ENCODE data around the gene LOXL1. TPM values are rescaled to one million over a fixed set of nuclear protein-coding genes. Genes with fewer than 3 reads are reported as not detected.

Gene LOXL1
- total and polyA plus RNA-seq, 4 experiments from 2014 or later = 1.6 to 13.1 (median 4.2) TPM

GRCh38 chr15:73908030-73908821 lies 18.0 kb upstream of the LOXL1 start:
- peak overlapping the region in 3 of 7 donors; percentile 63 to 85 (median 77) for H3K27ac Mint-ChIP-seq
- Histone ChIP-seq H3K36me3 (ENCODE audit: insufficient read depth, low read length) (no peaks in the 10 kb centered on the region), H3K4me3 (ENCODE audit: low read length in 2 of 2) (no peak overlapping the region), H3K4me1 (ENCODE audit: insufficient read depth, low read length) (no peaks in the 10 kb centered on the region), H3K9me3 (ENCODE audit: control insufficient read depth in 1 of 2, low read length in 2 of 2) (no peaks in the 10 kb centered on the region), H3K27ac (ENCODE audit: low read depth, low read length) (no peak overlapping the region), H3K27me3 (ENCODE audit: insufficient read depth, low read length) (no peaks in the 10 kb centered on the region)
- ChIA-PET CTCF (ENCODE audit: partially characterized antibody) (interaction anchor here (0.8 to 7.8 kb wide), 17 partner anchors 9 to 65 kb away, joined by 3 to 85 read pairs (median 4); partner anchors contain the start of genes LOXL1 and TBC1D21), POLR2A (ENCODE audit: partially characterized antibody) (interaction anchor here (1.1 to 1.9 kb wide), 2 partner anchors 12 to 20 kb away, joined by 4 to 7 read pairs; no protein-coding TSS in a partner anchor)
- no peaks in the 10 kb centered on the region for H3K9me3 Mint-ChIP-seq
- H3K27me3 Mint-ChIP-seq = no peaks in the 10 kb centered on the region
- peak; percentile 57 to 67 (median 62) for DNase-seq
- peaks cover 0 to 8% (median 3%) of the 10 kb centered on the region in 4 donors for H3K4me1 Mint-ChIP-seq
- H3K4me3 Mint-ChIP-seq = no peak overlapping the region
- H3K36me3 Mint-ChIP-seq = peaks cover 6 to 23% of the 10 kb centered on the region in 2 donors
- intact Hi-C loops (cut with micrococcal nuclease) = loop anchor here (1.0 kb wide), 1 partner anchor 34 kb away; no protein-coding TSS in a partner anchor

GRCh38 chr15:73908822-73909122 lies 17.5 kb upstream of the LOXL1 start:
- no peak for DNase-seq
- CTCF ChIA-PET (ENCODE audit: partially characterized antibody) = interaction anchor here (0.8 to 7.8 kb wide), 11 partner anchors 12 to 58 kb away, joined by 3 to 85 read pairs (median 3); partner anchors contain the start of gene TBC1D21
- intact Hi-C loops (cut with micrococcal nuclease) = loop anchor here (1.0 kb wide), 1 partner anchor 34 kb away; no protein-coding TSS in a partner anchor
- H3K36me3 ChIP-seq (ENCODE audit: insufficient read depth, low read length) = no peaks in the 10 kb centered on the region
- Mint-ChIP-seq H3K4me1 (peaks cover 4 to 13% (median 5%) of the 10 kb centered on the region in 4 donors), H3K27ac (no peak overlapping the region), H3K9me3 (no peaks in the 10 kb centered on the region), H3K36me3 (peaks cover 6 to 23% of the 10 kb centered on the region in 2 donors), H3K4me3 (no peak overlapping the region), H3K27me3 (no peaks in the 10 kb centered on the region)
- POLR2A ChIA-PET (ENCODE audit: partially characterized antibody) = interaction anchor here (1.1 to 1.9 kb wide), 2 partner anchors 11 to 19 kb away, joined by 4 to 7 read pairs; no protein-coding TSS in a partner anchor
- no peak overlapping the region for H3K4me3 ChIP-seq (ENCODE audit: low read length in 2 of 2)
- H3K4me1 ChIP-seq (ENCODE audit: insufficient read depth, low read length) = no peaks in the 10 kb centered on the region
- H3K27me3 ChIP-seq (ENCODE audit: insufficient read depth, low read length) = no peaks in the 10 kb centered on the region
- H3K9me3 ChIP-seq (ENCODE audit: control insufficient read depth in 1 of 2, low read length in 2 of 2) = no peaks in the 10 kb centered on the region
- H3K27ac ChIP-seq (ENCODE audit: low read depth, low read length) = no peak overlapping the region

- Mint-ChIP-seq H3K9me3 (no peaks in the 10 kb centered on the region), H3K27ac (no peak overlapping the region), H3K27me3 (peaks cover 0 to 2% of the 10 kb centered on the region in 2 donors), H3K36me3 (peaks cover 6 to 23% of the 10 kb centered on the region in 2 donors), H3K4me1 (peaks cover 6 to 21% (median 12%) of the 10 kb centered on the region in 4 donors), H3K4me3 (no peak overlapping the region)
- H3K9me3 ChIP-seq (ENCODE audit: control insufficient read depth in 1 of 2, low read length in 2 of 2) = no peaks in the 10 kb centered on the region
- no peaks in the 10 kb centered on the region for H3K27me3 ChIP-seq (ENCODE audit: insufficient read depth, low read length)
- no peak overlapping the region for H3K27ac ChIP-seq (ENCODE audit: low read depth, low read length)
- CTCF ChIA-PET (ENCODE audit: partially characterized antibody) = interaction anchor here (1.2 to 7.8 kb wide), 8 partner anchors 13 to 57 kb away, joined by 3 to 85 read pairs (median 4); partner anchors contain the start of gene TBC1D21
- no peak overlapping the region for H3K4me3 ChIP-seq (ENCODE audit: low read length in 2 of 2)
- H3K4me1 ChIP-seq (ENCODE audit: insufficient read depth, low read length) = peaks cover 6% of the 10 kb centered on the region
- POLR2A ChIA-PET (ENCODE audit: partially characterized antibody) = interaction anchor here (1.9 kb wide), 1 partner anchor 18 kb away, joined by 7 read pairs; no protein-coding TSS in a partner anchor
- intact Hi-C loops (cut with micrococcal nuclease) = no loop called here
- H3K36me3 ChIP-seq (ENCODE audit: insufficient read depth, low read length) = no peaks in the 10 kb centered on the region
- no peak for DNase-seq
Observed at GRCh38 chr15:73909651-73910050, 16.6 kb upstream of the LOXL1 start.

- H3K9me3 ChIP-seq (ENCODE audit: control insufficient read depth in 1 of 2, low read length in 2 of 2) = no peaks in the 10 kb centered on the region
- POLR2A ChIA-PET (ENCODE audit: partially characterized antibody) = no interaction called here
Observed at GRCh38 chr15:73910522-73911303, 15.5 kb upstream of the LOXL1 start.

GRCh38 chr15:73912030-73912596 lies 14.1 kb upstream of the LOXL1 start:
- Histone ChIP-seq H3K9me3 (ENCODE audit: control insufficient read depth in 1 of 2, low read length in 2 of 2) (no peaks in the 10 kb centered on the region), H3K36me3 (ENCODE audit: insufficient read depth, low read length) (no peaks in the 10 kb centered on the region), H3K27me3 (ENCODE audit: insufficient read depth, low read length) (no peaks in the 10 kb centered on the region), H3K27ac (ENCODE audit: low read depth, low read length) (no peak overlapping the region), H3K4me3 (ENCODE audit: low read length in 2 of 2) (no peak overlapping the region), H3K4me1 (ENCODE audit: insufficient read depth, low read length) (peaks cover 6% of the 10 kb centered on the region)
- ChIA-PET POLR2A (ENCODE audit: partially characterized antibody) (no interaction called here), CTCF (ENCODE audit: partially characterized antibody) (interaction anchor here (1.3 to 7.8 kb wide), 2 partner anchors 16 to 40 kb away, joined by 6 to 85 read pairs; partner anchors contain the start of gene TBC1D21)
- Mint-ChIP-seq H3K9me3 (peaks cover 0 to 4% (median 0%) of the 10 kb centered on the region in 8 donors), H3K4me3 (no peak overlapping the region), H3K36me3 (peaks cover 5 to 24% of the 10 kb centered on the region in 2 donors), H3K27me3 (peaks cover 0 to 2% of the 10 kb centered on the region in 2 donors), H3K4me1 (peaks cover 6 to 26% (median 12%) of the 10 kb centered on the region in 4 donors), H3K27ac (peak overlapping the region in 1 of 7 donors; percentile 83)
- intact Hi-C loops (cut with micrococcal nuclease) = no loop called here
- no peak for DNase-seq

More at GRCh38 chr15:73910522-73911303, 15.5 kb upstream of the LOXL1 start:
- CTCF ChIA-PET (ENCODE audit: partially characterized antibody) = interaction anchor here (1.0 to 7.8 kb wide), 6 partner anchors 13 to 62 kb away, joined by 3 to 85 read pairs (median 7); partner anchors contain the start of gene TBC1D21
- Mint-ChIP-seq H3K4me1 (peaks cover 6 to 26% (median 12%) of the 10 kb centered on the region in 4 donors), H3K27me3 (peaks cover 0 to 2% of the 10 kb centered on the region in 2 donors), H3K9me3 (no peaks in the 10 kb centered on the region), H3K27ac (peak overlapping the region in 1 of 7 donors; percentile 5), H3K36me3 (peaks cover 8 to 23% of the 10 kb centered on the region in 2 donors), H3K4me3 (peak overlapping the region in 1 of 8 donors; percentile 43)
- Histone ChIP-seq H3K4me3 (ENCODE audit: low read length in 2 of 2) (no peak overlapping the region), H3K27ac (ENCODE audit: low read depth, low read length) (no peak overlapping the region), H3K4me1 (ENCODE audit: insufficient read depth, low read length) (peaks cover 6% of the 10 kb centered on the region), H3K27me3 (ENCODE audit: insufficient read depth, low read length) (no peaks in the 10 kb centered on the region), H3K36me3 (ENCODE audit: insufficient read depth, low read length) (no peaks in the 10 kb centered on the region)
- no peak for DNase-seq
- intact Hi-C loops (cut with micrococcal nuclease) = no loop called here

- peaks cover 21 to 34% of the 10 kb centered on the region in 2 donors for H3K36me3 Mint-ChIP-seq
- DNase-seq = no peak
- intact Hi-C loops (cut with micrococcal nuclease) = no loop called here
- no peak overlapping the region for H3K4me3 ChIP-seq (ENCODE audit: low read length in 2 of 2)
- ChIA-PET CTCF (ENCODE audit: partially characterized antibody) (interaction anchor here (1.6 to 3.3 kb wide), 4 partner anchors 8 to 40 kb away, joined by 4 to 18 read pairs (median 8); partner anchors contain the start of gene TBC1D21), POLR2A (ENCODE audit: partially characterized antibody) (interaction anchor here (1.1 kb wide), 1 partner anchor 10 kb away, joined by 3 read pairs; no protein-coding TSS in a partner anchor)
- H3K27me3 ChIP-seq (ENCODE audit: insufficient read depth, low read length) = no peaks in the 10 kb centered on the region
- H3K9me3 ChIP-seq (ENCODE audit: control insufficient read depth in 1 of 2, low read length in 2 of 2) = no peaks in the 10 kb centered on the region
- H3K4me1 ChIP-seq (ENCODE audit: insufficient read depth, low read length) = peaks cover 6% of the 10 kb centered on the region
- H3K9me3 Mint-ChIP-seq = peaks cover 0 to 9% (median 2%) of the 10 kb centered on the region in 8 donors
- H3K27me3 Mint-ChIP-seq = peaks cover 0 to 2% of the 10 kb centered on the region in 2 donors
- peak overlapping the region in 6 of 8 donors; percentile 12 to 49 (median 32) for H3K4me3 Mint-ChIP-seq
- peaks cover 6 to 31% (median 17%) of the 10 kb centered on the region in 4 donors for H3K4me1 Mint-ChIP-seq
- no peak overlapping the region for H3K27ac ChIP-seq (ENCODE audit: low read depth, low read length)
- peak overlapping the region in 3 of 7 donors; percentile 30 to 80 (median 71) for H3K27ac Mint-ChIP-seq
- no peaks in the 10 kb centered on the region for H3K36me3 ChIP-seq (ENCODE audit: insufficient read depth, low read length)
Observed at GRCh38 chr15:73914145-73914544, 12.1 kb upstream of the LOXL1 start.

All from CD4-positive, alpha-beta memory T cell (primary cell).